Embryonic facial prominence (tissue), 1 donor: ENCODE results near the gene TSPEAR.
"Not testable (repeated sequence)": the region's sequence is repeated elsewhere in the genome, so short reads cannot be mapped to it uniquely, and the experiment has no call there.

Experiments used
- DNase-seq: peaks from one replicate; pipeline ENCODE4 v3.0.0-alpha.2; 2016; ENCODE audit errors: extremely low spot score

The TSPEAR gene

GRCh38 chr21:44506279-44507255, 204.8 kb downstream of the TSPEAR start:
- DNase-seq, result no peak

DNA sequence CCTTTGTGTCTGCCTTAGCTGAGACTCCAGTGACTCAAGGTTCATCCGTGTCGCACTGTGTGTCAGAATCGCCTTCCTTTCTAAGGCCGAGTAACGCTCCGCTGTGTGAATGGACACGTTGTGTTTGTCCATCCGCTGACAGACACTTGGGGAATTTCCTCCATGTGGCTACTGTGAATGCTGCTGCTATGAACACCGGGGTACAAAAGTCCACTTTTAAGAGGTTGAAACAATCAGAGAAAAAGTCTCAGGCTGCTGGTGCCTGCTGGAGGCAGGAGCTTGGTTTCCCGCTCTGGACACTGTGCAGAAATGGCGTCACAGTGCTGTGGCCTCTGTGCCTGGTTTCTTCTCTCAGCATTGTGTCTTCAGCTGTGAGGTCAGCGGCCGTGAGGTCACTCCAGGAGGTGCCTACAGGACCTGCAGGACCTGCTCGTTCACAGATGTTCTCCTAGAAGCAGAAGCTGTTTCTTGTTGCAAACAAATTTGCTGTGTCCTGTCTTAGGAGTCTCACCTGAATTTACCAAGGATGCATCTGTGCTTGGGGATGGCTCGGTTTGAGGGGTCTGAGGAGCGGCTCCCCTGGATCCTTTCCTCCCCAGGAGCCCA, 205.6 kb downstream of the TSPEAR start:
- no peak for DNase-seq

GRCh38 chr21:44503901-44504399, 207.4 kb downstream of the TSPEAR start:
- no peak for DNase-seq

DNA sequence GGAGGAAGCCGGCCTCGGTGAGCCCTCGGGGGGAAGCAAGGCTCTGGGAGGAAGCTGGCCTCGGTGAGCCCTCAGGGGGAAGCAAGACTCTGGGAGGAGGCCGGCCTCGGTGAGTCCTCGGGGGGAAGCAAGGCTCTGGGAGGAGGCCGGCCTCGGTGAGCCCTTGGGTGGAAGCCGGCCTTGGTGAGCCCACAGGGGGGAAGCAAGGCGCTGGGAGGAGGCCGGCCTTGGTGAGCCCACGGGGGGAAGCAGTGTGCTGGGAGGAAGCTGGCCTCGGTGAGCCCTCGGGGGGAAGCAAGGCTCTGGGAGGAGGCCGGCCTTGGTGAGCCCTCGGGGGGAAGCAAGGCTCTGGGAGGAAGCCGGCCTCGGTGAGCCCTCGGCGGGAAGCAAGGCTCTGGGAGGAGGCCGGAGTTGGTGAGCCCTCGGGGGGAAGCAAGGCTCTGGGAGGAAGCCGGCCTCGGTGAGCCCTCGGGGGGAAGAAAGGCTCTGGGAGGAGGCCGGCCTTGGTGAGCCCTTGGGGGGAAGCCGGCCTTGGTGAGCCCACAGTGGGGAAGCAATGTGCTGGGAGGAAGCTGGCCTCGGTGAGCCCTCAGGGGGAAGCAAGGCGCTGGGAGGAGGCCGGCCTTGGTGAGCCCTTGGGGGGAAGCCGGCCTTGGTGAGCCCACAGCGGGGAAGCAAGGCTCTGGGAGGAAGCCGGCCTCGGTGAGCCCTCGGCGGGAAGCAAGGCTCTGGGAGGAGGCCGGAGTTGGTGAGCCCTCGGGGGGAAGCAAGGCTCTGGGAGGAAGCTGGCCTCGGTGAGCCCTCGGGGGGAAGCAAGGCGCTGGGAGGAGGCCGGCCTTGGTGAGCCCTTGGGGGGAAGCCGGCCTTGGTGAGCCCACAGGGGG, 208.1 kb downstream of the TSPEAR start:
- not testable (repeated sequence) for DNase-seq

DNA sequence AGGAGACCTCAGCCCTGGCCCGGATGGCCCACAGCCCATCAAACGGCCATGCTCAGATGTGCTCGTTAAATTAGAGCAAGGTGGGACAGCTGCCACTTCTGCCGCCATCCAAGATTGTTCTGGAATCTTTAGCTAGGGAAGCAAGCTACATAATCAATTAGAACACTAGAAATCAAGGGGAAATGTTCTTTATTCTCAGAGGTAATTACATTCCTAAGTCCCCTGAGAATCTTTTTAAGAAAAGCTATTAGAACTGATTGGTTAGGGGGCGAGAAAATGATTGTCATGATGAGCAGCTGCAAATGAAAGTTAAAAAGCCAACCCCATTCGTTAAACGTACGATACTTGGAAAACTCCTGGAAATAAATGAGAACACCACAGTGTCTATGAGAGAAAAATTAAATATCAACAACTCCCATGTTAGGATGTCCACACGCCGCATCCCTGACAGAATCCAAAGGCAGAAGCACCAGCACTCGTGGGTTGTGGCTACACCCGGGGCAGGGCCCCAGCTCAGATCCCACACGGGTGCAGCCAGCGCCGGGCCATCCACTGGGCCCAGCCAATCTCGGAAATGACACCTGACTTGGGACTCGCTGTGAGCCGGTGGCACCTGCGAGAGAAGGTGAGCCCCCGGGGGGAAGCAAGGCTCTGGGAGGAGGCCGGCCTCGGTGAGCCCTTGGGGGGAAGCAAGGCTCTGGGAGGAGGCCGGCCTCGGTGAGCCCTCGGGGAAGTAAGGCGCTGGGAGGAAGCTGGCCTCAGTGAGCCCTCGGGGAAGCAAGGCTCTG, 209.0 kb downstream of the TSPEAR start:
- no peak for DNase-seq

DNA sequence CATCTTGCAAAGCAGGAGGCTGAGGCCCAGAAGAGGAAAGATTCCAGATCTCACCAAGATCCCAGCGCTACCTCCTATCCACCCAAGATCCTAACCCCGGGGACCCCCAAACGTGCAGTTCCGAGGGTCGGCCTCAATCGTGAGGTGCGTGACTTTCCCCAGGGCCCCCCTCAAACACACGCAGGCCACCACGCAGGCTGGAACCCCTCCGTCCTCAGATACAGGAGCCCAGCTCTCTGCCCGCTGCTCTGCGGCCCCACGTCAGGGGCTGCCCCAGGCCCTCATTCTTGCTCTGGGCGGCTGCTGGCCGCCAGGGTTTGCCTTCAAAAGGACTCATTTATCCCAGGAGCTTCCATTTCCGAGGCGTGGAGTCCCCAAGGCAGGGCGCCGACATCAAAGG, 211.3 kb downstream of the TSPEAR start:
- DNase-seq, result no peak

- DNase-seq, result no peak
These were observed 211.7 kb downstream of the TSPEAR start for GRCh38 chr21:44499631-44500030.

DNA sequence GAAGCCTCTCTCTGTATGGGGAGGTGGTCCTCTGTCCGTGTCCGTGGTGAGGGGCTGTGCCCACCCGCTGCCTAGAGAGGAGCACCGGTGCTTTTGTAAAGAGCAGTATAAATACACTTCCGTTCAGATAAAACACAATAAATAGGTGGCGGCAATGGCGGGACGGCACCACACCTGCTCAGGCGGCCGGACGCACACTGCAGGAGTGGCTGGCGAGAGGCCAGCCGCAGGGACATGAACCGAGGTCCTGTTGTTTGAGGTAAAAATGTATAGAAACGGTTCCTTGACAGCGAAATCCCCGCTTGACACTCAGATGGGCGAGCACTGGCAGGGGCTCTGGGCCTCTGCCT, 212.2 kb downstream of the TSPEAR start:
- no peak for DNase-seq

DNA sequence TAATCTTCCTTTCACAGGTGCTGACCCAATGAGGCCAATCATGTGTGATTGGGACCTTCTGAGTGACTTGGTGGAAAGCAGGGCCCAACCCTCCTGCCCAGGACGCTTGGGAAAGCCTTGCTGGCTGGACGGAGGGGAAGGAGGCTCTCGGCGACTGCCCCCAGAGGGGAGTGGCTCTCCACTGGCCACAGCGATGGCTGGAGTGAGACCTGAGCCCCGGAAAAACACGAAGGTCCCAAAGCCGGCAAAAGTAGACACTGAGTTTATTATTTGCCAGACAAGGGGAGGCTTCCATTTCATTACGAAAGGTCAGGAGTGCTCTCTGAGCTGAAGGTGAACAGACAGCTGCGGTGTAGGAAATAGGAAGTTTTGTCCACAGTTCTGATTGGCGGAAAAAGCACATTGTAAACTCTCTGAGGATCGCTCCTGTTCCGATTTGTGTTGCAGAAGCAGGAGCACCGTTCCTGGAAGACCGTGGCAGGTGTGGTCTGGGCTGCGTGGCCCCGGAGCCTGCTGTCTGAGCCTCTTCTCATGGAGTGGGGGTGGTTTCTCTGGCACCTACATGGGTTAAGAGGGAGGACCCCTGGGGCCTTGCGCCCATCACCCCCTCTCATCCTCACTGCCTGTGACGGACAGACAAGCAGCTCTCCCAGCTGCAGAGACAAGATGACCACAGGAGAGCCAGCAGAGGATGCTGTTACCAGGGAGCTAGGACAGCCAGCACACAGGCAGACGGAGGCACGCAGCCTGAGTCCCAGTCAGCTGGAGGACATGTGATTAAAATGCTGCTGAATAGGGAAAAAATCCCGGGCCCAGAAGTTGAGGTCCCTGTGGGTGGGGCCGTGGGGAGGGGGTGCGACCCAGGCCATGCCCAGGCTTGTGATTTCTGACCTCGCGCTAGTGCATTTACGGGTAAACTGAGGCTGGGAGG, 212.8 kb downstream of the TSPEAR start:
- no peak for DNase-seq

- DNase-seq, result no peak
These were observed 213.7 kb downstream of the TSPEAR start for GRCh38 chr21:44497703-44498126.

- no peak for DNase-seq
These were observed 214.5 kb downstream of the TSPEAR start for GRCh38 chr21:44496564-44497550.

DNA sequence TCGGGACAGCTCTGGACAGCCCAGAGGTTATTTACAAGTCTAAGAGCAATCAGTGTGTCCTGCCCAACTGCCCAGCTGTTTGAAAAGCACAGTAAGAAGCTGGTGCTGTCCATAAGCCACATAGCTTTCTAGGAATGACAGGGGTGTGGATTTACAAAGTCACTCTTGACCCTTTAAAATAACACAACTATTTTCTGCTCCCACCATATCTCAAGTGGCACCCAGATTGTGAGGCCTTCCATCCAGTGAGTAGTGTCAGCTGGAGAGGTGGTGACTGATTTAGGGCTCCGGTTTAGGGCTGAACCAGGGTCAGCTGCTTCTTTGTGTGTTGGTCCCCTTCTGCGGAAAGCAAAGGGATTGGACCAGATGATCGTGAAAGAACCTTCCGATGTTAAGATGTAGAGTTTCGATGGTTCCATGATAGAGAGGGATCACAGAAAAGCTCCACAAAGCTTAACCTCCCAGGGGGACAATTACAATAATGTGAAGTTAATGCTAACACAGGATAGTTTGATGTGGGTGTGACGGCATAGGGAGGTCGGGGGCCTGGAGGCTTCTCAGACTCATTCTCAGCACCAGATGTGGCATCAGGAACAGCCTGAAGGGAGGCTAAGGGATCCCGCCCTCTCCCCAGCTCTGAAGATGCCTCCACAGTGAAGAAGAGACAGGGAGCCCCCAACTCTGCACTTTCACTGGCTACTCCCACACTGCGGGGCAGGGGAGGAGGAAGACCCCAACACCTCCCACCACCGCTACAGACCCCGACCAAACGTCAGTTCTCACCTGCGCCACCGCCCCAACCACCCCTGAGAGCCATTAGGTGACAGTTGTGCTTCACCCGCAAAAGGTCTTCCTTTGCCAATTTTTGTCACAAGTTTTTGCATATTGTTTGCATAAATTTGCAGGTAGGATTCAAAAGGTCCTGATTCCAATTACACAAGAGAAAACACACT, 215.5 kb downstream of the TSPEAR start:
- DNase-seq, result no peak

DNA sequence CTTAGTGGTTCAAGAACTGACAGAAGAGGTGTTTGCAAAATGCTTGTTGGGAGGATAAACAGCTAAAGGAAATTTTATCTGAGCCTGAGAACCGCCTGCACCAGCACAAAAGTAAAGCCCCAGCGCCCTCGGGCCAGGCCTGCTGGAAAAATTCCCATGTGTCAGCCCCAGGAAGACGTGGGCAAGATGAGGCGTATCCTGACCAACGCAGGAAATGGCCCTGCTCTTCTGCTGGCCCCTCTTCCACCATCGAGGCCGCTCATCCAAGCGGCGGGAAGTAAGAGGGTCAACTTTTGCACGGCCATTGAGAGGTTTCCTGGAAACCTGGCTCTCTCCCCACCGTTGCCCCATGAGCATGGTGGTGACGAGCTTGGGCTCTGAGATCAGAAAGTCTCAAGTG, 216.4 kb downstream of the TSPEAR start:
- no peak for DNase-seq

- DNase-seq, result no peak
These were observed 217.0 kb downstream of the TSPEAR start for GRCh38 chr21:44494418-44494817.

DNA sequence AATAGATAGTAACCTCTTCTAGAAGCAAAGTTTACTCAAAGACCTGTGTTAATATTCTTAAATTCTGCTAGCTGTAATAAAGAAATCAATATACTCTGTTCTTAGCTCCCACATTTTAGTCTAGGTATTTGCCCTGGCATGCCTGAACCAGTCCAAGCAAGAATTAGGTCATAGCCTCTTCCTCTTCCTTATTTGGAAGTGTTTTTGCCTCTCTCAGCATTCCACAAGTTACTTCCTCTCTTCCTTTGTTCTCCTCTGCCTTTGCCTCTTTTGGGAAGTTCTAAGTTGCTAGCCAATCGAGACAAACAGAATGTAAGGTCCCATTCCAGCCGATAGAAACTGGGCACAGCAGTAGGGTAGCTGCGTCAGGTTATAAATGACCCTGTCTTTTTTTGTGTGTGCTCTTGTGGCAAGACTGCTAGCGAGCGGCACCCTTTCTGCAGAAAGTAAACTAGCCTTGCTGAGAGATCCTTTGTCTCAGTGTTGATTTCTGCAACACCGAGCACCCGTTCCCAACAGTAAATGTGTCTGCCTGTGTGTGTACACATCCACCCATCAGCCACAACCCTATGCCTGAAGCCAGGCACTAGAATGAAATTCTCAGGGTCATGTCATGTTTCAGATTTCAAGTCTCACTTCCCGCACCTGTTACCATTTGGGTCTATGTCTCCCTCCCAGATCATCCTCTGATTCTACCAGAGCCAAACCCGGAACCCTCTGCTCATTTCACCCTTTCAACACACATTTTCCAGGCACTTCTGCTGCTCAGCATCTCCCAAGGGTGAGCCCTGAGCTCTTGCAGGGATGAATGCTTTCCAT, 218.6 kb downstream of the TSPEAR start:
- DNase-seq, result no peak

DNA sequence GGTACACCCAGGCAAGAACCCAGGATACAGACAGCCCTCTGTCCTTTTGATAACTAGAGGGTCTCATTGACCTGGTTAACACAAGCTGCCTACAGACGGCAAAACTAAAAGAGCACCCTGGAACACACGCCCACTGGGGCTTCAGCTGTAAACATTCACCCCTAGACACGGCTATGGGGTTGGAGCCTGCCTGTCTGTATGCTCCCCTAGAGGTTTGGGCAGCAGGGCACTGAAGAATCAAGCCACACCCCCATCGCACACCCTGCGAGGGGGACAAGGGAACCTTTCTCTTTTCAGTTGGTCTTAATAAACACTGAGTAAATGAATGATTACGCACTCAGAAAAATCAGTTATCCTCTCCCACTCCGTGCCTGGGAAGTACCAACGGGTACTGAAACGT, 220.6 kb downstream of the TSPEAR start:
- DNase-seq, result no peak

DNA sequence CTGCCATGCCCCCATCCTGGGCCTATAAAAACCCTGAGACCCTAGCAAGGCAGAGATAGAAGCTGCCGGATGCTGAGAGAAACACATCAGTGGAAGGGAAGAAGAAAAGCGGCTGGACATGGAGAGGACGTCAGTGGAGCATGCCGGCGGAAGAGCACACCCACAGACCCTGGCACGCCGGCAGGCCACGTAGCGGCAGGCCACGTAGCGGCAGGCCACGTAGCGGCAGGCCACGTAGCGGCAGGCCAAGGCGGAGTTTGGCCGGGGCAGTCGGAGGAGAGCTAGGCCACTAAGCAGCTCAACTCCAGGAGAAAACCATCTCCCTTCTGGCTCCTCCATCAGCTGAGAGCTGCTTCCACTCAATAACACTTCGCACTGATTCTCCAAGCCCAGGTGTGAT, 221.0 kb downstream of the TSPEAR start:
- DNase-seq, result no peak
